IgD-negative memory B cell (primary cell): ENCODE data around the gene CHAT. TPM values are rescaled to one million over a fixed set of nuclear protein-coding genes. Genes with fewer than 3 reads are reported as not detected.

Experiments
- H3K27ac Mint-ChIP-seq, 3 donors: one replicate each; pipeline ENCODE4 v1.8.0; 2020 to 2022; ENCODE audit warnings: mild to moderate bottlenecking in 3 of 3, mixed read lengths in 3 of 3, moderate library complexity in 1 of 3
- H3K27me3 Mint-ChIP-seq: one replicate; pipeline ENCODE4 v1.8.0; 2021; ENCODE audit warnings: mixed read lengths
- H3K36me3 Mint-ChIP-seq: one replicate; pipeline ENCODE4 v1.8.0; 2020; ENCODE audit warnings: mild to moderate bottlenecking, mixed read lengths
- H3K4me1 Mint-ChIP-seq, 3 donors: one replicate each; pipeline ENCODE4 v1.8.0; 2020 to 2022; ENCODE audit warnings: mixed read lengths in 3 of 3, mild to moderate bottlenecking in 1 of 3
- H3K4me3 Mint-ChIP-seq, 4 donors: one replicate each; pipeline ENCODE4 v1.8.0; 2020 to 2022; ENCODE audit warnings: mild to moderate bottlenecking in 4 of 4, mixed read lengths in 4 of 4, moderate library complexity in 3 of 4
- H3K9me3 Mint-ChIP-seq, 3 donors: one replicate each; pipeline ENCODE4 v1.8.0; 2020 to 2021; ENCODE audit warnings: mixed read lengths in 3 of 3, mild to moderate bottlenecking in 1 of 3
- polyA plus RNA-seq: library from polyadenylated mRNA; unstranded; fragments of 300-500 nt; fragmentation: Illumina TruSeq; gene quantifications from one replicate; pipeline ENCODE4 v1.2.3, GENCODE V29; 2021

The CHAT gene
- polyA plus RNA-seq, result not detected

DNA sequence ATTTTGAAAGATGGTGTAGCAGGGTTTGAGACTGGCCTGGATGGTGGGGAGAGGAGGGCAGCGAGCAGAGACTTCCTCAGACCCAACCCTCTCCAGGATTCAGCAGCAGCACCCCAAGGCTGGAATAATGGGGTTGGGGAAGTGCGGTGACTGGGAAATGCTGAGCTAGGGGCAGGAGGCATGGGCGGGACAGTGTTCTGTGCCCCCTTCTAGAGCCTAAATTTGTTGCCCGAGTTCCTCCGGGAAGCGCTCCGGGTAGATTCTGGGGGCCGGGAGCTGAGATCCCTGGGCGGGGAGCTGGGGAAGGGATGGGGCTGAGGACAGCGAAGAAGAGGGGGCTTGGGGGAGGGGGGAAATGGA lies at the start of gene CHAT:
CHAT (plus strand) TSS at position 156 of the 360 bp plus-strand sequence; CDS start at position 309, 153 bp downstream.
- Mint-ChIP-seq H3K9me3 (peaks cover 0 to 3% (median 2%) of the 10 kb centered on the region in 3 donors), H3K27me3 (peaks cover 62% of the 10 kb centered on the region), H3K4me1 (peaks cover 7 to 10% (median 9%) of the 10 kb centered on the region in 3 donors), H3K4me3 (peak within 1 kb of the TSS in 2 of 4 donors; percentile 43 to 79), H3K36me3 (no peaks in the 10 kb centered on the region), H3K27ac (peak within 1 kb of the TSS in 1 of 3 donors; percentile 64)

DNA sequence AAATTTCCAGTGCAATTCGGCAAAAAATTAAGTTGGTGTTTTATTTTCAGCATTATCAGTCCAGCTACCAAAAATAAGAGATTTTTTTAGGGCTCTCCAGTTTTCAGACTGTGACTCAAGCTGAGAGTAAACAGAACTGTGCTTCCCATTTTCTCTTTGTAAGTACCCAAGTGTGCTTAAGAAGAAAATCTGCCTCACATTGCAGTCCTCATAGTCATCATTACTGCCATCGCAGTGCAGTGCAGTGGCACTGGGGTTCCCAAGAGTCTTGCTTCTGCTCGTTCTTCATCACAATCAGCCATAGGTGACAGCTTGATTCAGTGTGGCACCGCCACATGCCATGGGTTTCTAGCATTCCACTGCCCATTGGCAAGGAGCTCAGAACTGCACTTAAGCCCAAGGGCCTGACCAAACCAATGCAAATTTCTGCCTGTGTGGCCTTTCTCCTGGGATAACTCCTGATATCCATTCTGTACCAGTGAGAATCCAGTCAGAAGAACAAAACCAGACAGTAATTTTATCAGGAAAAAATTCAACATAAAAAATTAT lies 49.3 kb upstream of the CHAT start:
- Mint-ChIP-seq H3K9me3 (peaks cover 10 to 15% (median 10%) of the 10 kb centered on the region in 3 donors), H3K4me3 (no peak overlapping the region), H3K36me3 (no peaks in the 10 kb centered on the region), H3K4me1 (peaks cover 7 to 19% (median 18%) of the 10 kb centered on the region in 3 donors), H3K27me3 (peaks cover 10% of the 10 kb centered on the region), H3K27ac (no peak overlapping the region)

GRCh38 chr10:49567810-49568209 lies 46.0 kb upstream of the CHAT start:
- Mint-ChIP-seq H3K27me3 (peaks cover 7% of the 10 kb centered on the region), H3K27ac (no peak overlapping the region), H3K36me3 (no peaks in the 10 kb centered on the region)

GRCh38 chr10:49568235-49568634 lies 45.6 kb upstream of the CHAT start:
- Mint-ChIP-seq H3K4me1 (peaks cover 7 to 19% (median 18%) of the 10 kb centered on the region in 3 donors), H3K36me3 (no peaks in the 10 kb centered on the region), H3K4me3 (peak overlapping the region in 1 of 4 donors; percentile 73), H3K27ac (no peak overlapping the region), H3K27me3 (peaks cover 5% of the 10 kb centered on the region), H3K9me3 (peaks cover 10 to 15% (median 10%) of the 10 kb centered on the region in 3 donors)

More at GRCh38 chr10:49567810-49568209, 46.0 kb upstream of the CHAT start:
- peaks cover 10 to 15% (median 10%) of the 10 kb centered on the region in 3 donors for H3K9me3 Mint-ChIP-seq
- peak overlapping the region in 2 of 4 donors; percentile 35 to 73 for H3K4me3 Mint-ChIP-seq
- H3K4me1 Mint-ChIP-seq, result peaks cover 7 to 19% (median 18%) of the 10 kb centered on the region in 3 donors

DNA sequence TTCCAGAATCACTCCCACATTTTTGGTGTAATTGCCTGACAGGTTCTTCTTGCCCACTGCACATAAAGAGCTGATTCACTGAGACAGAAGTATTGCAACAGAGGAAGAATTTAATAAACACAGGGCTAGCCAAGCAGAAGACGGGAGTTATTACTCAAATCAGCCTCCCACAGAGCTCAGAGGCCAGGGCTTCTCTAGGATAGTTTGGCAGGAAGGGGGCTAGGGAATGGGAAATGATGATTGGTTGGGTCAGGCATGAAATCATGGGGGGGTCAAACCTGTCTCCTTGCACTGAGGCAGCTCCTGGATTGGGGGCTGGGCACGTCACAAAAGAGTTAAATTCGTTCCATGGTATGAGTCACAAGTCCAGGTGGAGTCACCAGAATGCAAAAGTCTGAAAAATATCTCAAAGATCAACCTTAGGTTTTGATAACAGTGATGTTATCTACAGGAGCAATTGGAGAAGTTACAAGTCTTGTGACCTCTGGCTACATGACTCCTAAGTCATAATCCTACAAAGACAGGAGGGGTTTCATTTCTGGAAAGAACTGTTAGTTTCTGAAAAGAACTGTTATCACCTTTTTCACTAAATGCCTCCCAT lies 44.7 kb upstream of the CHAT start:
- no peaks in the 10 kb centered on the region for H3K36me3 Mint-ChIP-seq
- peaks cover 8 to 15% (median 10%) of the 10 kb centered on the region in 3 donors for H3K9me3 Mint-ChIP-seq
- peaks cover 7 to 19% (median 18%) of the 10 kb centered on the region in 3 donors for H3K4me1 Mint-ChIP-seq
- H3K27ac Mint-ChIP-seq, result no peak overlapping the region
- H3K4me3 Mint-ChIP-seq, result no peak overlapping the region
- H3K27me3 Mint-ChIP-seq, result peaks cover 6% of the 10 kb centered on the region

- Mint-ChIP-seq H3K9me3 (peaks cover 8 to 15% (median 10%) of the 10 kb centered on the region in 3 donors), H3K27me3 (peaks cover 6% of the 10 kb centered on the region), H3K27ac (no peak overlapping the region), H3K4me1 (peaks cover 7 to 19% (median 16%) of the 10 kb centered on the region in 3 donors), H3K36me3 (peaks cover 2% of the 10 kb centered on the region), H3K4me3 (no peak overlapping the region)
These were observed 42.4 kb upstream of the CHAT start for GRCh38 chr10:49571388-49571787.

- H3K9me3 Mint-ChIP-seq, result peaks cover 4 to 8% (median 5%) of the 10 kb centered on the region in 3 donors
- peaks cover 6% of the 10 kb centered on the region for H3K27me3 Mint-ChIP-seq
- H3K4me3 Mint-ChIP-seq, result no peak overlapping the region
- H3K27ac Mint-ChIP-seq, result peak overlapping the region in 1 of 3 donors; percentile 37
- H3K36me3 Mint-ChIP-seq, result peaks cover 2% of the 10 kb centered on the region
- peaks cover 7 to 14% (median 13%) of the 10 kb centered on the region in 3 donors for H3K4me1 Mint-ChIP-seq
These were observed 41.2 kb upstream of the CHAT start for GRCh38 chr10:49572594-49573114.

DNA sequence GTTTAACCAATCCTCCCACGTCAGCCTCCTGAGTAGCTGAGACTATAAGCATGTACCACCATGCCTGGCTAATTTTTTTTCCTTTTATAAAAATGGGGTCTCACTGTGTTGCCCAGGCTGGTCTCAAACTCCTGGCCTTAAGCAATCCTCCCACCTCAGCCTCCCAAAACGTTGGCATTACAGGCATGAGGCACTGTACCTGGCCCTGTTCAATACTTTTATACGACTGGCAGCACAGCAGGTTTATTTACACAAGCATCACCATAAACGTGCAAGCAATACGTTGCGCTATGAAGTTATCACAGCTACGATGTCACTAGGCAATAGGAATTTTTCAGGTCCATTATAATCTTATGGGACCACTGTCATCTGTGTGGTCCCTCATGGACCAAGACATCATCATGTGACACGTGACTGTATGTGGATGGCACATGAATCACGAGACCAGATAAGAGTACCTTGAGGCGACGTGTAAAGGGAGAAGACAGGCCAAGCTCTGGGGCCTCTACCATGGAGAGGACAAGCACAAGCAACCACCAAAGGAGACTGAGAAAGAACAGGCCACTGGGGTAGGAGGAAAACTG lies 38.3 kb upstream of the CHAT start:
- Mint-ChIP-seq H3K4me1 (no peaks in the 10 kb centered on the region), H3K4me3 (no peak overlapping the region), H3K27ac (no peak overlapping the region), H3K9me3 (no peaks in the 10 kb centered on the region), H3K27me3 (peaks cover 6% of the 10 kb centered on the region), H3K36me3 (peaks cover 2% of the 10 kb centered on the region)

- peaks cover 2% of the 10 kb centered on the region for H3K36me3 Mint-ChIP-seq
- no peak overlapping the region for H3K4me3 Mint-ChIP-seq
- no peak overlapping the region for H3K27ac Mint-ChIP-seq
- no peaks in the 10 kb centered on the region for H3K9me3 Mint-ChIP-seq
- peaks cover 0 to 3% (median 3%) of the 10 kb centered on the region in 3 donors for H3K4me1 Mint-ChIP-seq
- H3K27me3 Mint-ChIP-seq, result peaks cover 12% of the 10 kb centered on the region
These were observed 36.5 kb upstream of the CHAT start for GRCh38 chr10:49577182-49577925.

GRCh38 chr10:49578392-49578791 lies 35.4 kb upstream of the CHAT start:
- Mint-ChIP-seq H3K9me3 (peaks cover 0 to 1% (median 0%) of the 10 kb centered on the region in 3 donors), H3K27ac (no peak overlapping the region), H3K36me3 (peaks cover 2% of the 10 kb centered on the region), H3K27me3 (peaks cover 14% of the 10 kb centered on the region), H3K4me3 (no peak overlapping the region), H3K4me1 (peaks cover 0 to 3% (median 3%) of the 10 kb centered on the region in 3 donors)

GRCh38 chr10:49579621-49580020 lies 34.2 kb upstream of the CHAT start:
- Mint-ChIP-seq H3K27me3 (peaks cover 14% of the 10 kb centered on the region), H3K36me3 (peaks cover 2% of the 10 kb centered on the region), H3K4me3 (no peak overlapping the region), H3K27ac (no peak overlapping the region), H3K9me3 (peaks cover 0 to 1% (median 0%) of the 10 kb centered on the region in 3 donors), H3K4me1 (peaks cover 0 to 3% (median 3%) of the 10 kb centered on the region in 3 donors)

DNA sequence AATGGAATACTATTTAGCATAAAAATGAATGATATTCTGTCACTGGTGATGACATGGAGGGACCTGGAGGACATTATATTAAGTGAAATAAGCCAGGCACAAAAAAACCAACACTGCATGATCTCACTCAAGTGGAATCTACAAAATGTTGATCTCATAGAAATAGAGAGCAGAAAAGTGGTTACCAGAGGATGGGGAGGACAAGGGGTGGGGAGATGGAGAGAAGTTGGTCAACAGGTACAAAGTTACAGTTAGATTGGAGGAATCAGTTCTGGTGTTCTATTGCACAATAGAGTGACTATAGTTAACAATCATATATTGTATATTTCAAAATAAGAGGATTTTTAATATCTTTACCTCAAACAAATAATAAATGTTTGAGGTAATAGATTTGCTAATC lies 28.4 kb upstream of the CHAT start:
- Mint-ChIP-seq H3K36me3 (no peaks in the 10 kb centered on the region), H3K9me3 (peaks cover 3 to 15% (median 3%) of the 10 kb centered on the region in 3 donors), H3K4me3 (no peak overlapping the region), H3K4me1 (peaks cover 0 to 3% (median 3%) of the 10 kb centered on the region in 3 donors), H3K27me3 (peaks cover 10% of the 10 kb centered on the region), H3K27ac (no peak overlapping the region)

DNA sequence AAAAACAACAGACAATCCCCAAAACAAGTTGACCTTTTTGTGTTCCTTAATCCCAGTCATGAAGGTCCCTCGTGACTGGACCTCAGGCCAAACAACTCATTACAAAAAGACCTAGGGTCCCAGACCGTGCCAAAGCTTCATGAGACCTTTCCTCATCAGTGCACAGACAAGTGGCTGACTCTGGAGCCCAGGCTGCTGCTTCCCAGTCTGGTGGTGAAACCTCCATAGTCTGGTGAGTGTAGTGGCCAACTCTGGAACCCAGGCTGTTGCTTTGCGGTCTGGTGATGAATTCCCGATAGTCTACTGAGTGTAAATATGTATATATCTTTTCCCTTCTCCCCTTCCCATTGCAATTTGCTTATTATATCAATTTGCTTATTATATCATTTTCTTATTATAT lies 25.9 kb upstream of the CHAT start:
- Mint-ChIP-seq H3K27ac (no peak overlapping the region), H3K27me3 (peaks cover 6% of the 10 kb centered on the region), H3K9me3 (peaks cover 2 to 15% (median 3%) of the 10 kb centered on the region in 3 donors), H3K36me3 (no peaks in the 10 kb centered on the region), H3K4me3 (no peak overlapping the region), H3K4me1 (peaks cover 0 to under 1% (median under 1%) of the 10 kb centered on the region in 3 donors)

DNA sequence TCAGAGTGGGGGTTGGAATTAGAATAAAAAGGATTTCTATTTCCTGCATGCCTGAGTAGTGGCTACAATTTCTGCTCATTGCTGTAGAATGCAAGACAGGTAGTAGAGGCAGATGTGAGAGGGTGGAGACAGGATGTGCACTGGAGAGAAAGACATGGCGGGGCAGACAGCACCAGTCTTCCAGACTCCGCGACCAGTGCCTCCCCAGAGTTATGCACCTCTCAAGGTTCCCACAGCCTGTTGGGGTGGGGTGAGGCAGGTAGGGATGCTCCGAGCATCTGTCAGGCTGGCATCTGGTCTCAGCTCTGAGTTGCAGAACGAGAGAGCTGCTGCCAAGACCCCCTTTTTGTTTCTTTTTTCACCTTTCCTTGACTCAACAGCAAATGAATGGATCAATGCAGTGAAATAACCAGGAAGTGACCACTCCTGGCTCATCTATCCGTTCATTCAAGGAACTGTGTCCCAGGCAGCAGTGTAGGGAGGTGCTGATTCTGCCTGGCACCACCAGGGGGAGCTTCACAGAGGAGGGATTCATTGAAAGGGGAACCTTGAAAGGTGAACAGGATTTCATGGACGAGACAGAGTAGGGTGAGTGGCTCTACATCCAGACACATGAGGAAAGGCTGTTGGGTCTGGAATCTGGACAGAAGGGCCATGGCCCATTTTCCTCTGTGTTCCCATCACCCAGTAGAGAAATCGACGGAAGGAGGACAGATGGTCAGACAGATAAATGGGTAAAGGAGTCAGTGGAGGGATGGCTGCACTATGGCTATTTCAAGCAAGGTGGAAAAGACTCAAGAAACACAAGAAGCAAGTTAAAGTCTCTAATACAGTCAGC lies 20.9 kb upstream of the CHAT start:
- peaks cover 2 to 15% (median 3%) of the 10 kb centered on the region in 3 donors for H3K9me3 Mint-ChIP-seq
- no peak overlapping the region for H3K27ac Mint-ChIP-seq
- peaks cover 9% of the 10 kb centered on the region for H3K27me3 Mint-ChIP-seq
- H3K36me3 Mint-ChIP-seq, result no peaks in the 10 kb centered on the region
- H3K4me1 Mint-ChIP-seq, result peaks cover 4 to 5% (median 5%) of the 10 kb centered on the region in 3 donors
- H3K4me3 Mint-ChIP-seq, result no peak overlapping the region
